HG03060 (cell line): ENCODE data around the gene ADGRG4.

ENCODE experiments used
- ATAC-seq: cut with Tn5 transposase; IDR thresholded peaks from one replicate; pipeline ENCODE4 v1.9.1; 2021; ENCODE audit warnings: low read depth, moderate number of reproducible peaks; ENCODE audit not compliant: unreplicated experiment

ADGRG4 gene

GRCh38 chrX:136303041-136303440, 2.3 kb downstream of the ADGRG4 start:
- ATAC-seq = no peak

GRCh38 chrX:136304493-136304892, 3.7 kb downstream of the ADGRG4 start:
- ATAC-seq = no peak

- no peak for ATAC-seq
Observed at GRCh38 chrX:136306182-136306581, 5.4 kb downstream of the ADGRG4 start.

- no peak for ATAC-seq
Observed at GRCh38 chrX:136307471-136307870, 6.7 kb downstream of the ADGRG4 start.

- ATAC-seq = no peak
Observed at GRCh38 chrX:136310411-136310810, 9.6 kb downstream of the ADGRG4 start.

GRCh38 chrX:136318156-136318555, 17.4 kb downstream of the ADGRG4 start:
- no peak for ATAC-seq

- ATAC-seq = no peak
Observed at GRCh38 chrX:136318895-136319597, 18.3 kb downstream of the ADGRG4 start.

GRCh38 chrX:136319600-136319999, 18.8 kb downstream of the ADGRG4 start:
- ATAC-seq = no peak

GRCh38 chrX:136321532-136321931, 20.8 kb downstream of the ADGRG4 start:
- no peak for ATAC-seq

- ATAC-seq = no peak
Observed at GRCh38 chrX:136322064-136322463, 21.3 kb downstream of the ADGRG4 start.

GRCh38 chrX:136325377-136325776, 24.6 kb downstream of the ADGRG4 start:
- ATAC-seq = no peak

GRCh38 chrX:136328933-136329332, 28.2 kb downstream of the ADGRG4 start:
- ATAC-seq = no peak

GRCh38 chrX:136336623-136337022, 35.9 kb downstream of the ADGRG4 start:
- ATAC-seq = no peak

GRCh38 chrX:136339702-136340101, 38.9 kb downstream of the ADGRG4 start:
- ATAC-seq = no peak

- no peak for ATAC-seq
Observed at GRCh38 chrX:136344320-136344719, 43.6 kb downstream of the ADGRG4 start.

GRCh38 chrX:136346506-136346905, 45.7 kb downstream of the ADGRG4 start:
- ATAC-seq = no peak

GRCh38 chrX:136347706-136348105, 46.9 kb downstream of the ADGRG4 start:
- ATAC-seq = no peak

GRCh38 chrX:136353526-136354093, 52.8 kb downstream of the ADGRG4 start:
- ATAC-seq = no peak

- no peak for ATAC-seq
Observed at GRCh38 chrX:136354201-136354600, 53.4 kb downstream of the ADGRG4 start.

GRCh38 chrX:136369377-136369776, 68.6 kb downstream of the ADGRG4 start:
- no peak for ATAC-seq

- no peak for ATAC-seq
Observed at GRCh38 chrX:136376713-136377112, 76.0 kb downstream of the ADGRG4 start.

- no peak for ATAC-seq
Observed at GRCh38 chrX:136380010-136380769, 79.4 kb downstream of the ADGRG4 start.
